GM12864 (cell line): ENCODE results near the gene DAW1.

ENCODE experiments used
- DNase-seq: peaks from one replicate; pipeline ENCODE4 v3.0.0-alpha.2; 2011; ENCODE audit warnings: low read depth
- H3K4me3 ChIP-seq: 2 replicates; pipeline ENCODE4 v1.5.1; 2011; ENCODE audit warnings: mild to moderate bottlenecking, low read depth, low read length, control low read depth
- TF ChIP-seq, protein P1 (sequence below): IDR thresholded peaks from 2 replicates; pipeline ENCODE4 v1.5.1; 2011; ENCODE audit warnings: low read depth, mild to moderate bottlenecking, moderate library complexity, low read length, control low read depth, inconsistent platforms; ENCODE audit errors: missing control alignments

Gene DAW1

DNA sequence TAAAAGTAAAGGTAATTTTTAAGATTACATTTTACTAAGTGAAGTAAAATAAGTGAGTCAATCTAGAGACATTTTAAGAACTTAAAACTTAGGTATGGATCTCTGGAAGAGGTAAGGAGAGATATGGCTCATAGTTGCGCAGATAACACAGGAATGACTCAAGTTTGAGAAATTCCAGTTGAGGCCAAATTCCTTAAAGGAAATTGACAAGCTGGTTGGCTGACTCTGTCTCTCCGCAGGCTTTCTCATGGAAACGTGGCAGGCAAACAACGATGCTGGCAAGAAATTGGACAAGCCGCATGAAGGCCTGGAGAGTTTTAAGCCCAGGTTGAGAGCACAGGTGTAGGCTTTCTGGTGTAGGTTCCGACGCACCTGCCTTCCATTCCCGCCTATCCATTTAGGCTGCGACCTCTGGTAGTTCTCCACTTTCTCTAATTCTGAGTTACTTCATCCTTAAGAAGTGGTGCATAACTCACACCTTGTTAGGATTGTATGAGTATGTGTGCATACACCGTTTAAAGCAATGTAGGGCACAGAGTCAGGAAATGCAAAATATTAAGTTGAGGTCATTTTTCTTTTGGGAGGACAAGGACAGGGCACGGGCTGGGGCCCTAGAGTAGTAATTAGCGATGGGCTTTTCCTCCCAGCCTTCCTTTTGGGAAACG, 589 bp upstream of the DAW1 start:
- TF ChIP-seq, protein P1, sequence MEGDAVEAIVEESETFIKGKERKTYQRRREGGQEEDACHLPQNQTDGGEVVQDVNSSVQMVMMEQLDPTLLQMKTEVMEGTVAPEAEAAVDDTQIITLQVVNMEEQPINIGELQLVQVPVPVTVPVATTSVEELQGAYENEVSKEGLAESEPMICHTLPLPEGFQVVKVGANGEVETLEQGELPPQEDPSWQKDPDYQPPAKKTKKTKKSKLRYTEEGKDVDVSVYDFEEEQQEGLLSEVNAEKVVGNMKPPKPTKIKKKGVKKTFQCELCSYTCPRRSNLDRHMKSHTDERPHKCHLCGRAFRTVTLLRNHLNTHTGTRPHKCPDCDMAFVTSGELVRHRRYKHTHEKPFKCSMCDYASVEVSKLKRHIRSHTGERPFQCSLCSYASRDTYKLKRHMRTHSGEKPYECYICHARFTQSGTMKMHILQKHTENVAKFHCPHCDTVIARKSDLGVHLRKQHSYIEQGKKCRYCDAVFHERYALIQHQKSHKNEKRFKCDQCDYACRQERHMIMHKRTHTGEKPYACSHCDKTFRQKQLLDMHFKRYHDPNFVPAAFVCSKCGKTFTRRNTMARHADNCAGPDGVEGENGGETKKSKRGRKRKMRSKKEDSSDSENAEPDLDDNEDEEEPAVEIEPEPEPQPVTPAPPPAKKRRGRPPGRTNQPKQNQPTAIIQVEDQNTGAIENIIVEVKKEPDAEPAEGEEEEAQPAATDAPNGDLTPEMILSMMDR, result no peak
- no peak overlapping the region for H3K4me3 ChIP-seq
- DNase-seq, result no peak

DNA sequence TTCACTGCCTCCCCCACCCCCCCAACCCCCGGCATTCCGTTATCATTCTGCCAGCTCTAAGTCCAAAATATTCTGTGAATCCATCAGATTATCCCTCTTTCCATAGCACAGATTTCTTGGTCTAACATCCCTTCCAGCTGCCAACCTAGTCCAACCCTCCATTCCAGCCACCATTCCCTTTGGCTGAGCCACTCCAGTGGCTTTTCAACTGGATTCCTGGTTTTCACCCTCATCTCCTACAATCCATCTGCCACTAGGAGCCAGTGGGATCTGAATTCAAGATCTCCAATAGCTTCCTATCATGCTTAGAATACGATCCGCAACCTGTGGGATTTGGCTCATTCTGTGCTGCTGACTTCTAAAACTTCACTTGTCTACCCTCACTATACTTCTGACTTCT, 1.2 kb downstream of the DAW1 start:
- DNase-seq, result no peak
- TF ChIP-seq, protein P1, result no peak
- no peak overlapping the region for H3K4me3 ChIP-seq

DNA sequence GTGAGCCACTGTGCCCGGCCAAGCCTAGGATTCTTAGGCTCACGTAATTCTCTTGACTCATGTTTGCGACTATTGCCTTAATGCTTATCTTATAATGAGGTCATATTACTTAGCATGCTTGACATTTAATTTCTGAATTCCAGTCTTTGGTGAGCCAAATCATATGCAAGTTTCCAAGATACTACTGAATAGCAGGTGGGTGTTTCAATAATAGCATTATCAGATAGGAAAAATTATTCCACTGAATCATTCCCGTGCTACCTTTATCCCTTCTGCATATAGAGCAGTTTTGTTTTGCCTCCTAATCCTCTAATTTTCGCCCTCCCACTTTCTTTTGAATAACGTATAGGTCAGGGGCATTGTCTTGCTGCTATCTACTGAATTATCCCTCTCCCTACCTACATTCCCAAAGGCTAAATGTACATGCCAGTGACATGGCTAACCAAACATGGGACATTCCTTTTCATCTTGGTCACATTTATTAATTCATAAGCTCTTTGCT, 4.9 kb downstream of the DAW1 start:
- TF ChIP-seq, protein P1, result no peak
- DNase-seq, result no peak

DNA sequence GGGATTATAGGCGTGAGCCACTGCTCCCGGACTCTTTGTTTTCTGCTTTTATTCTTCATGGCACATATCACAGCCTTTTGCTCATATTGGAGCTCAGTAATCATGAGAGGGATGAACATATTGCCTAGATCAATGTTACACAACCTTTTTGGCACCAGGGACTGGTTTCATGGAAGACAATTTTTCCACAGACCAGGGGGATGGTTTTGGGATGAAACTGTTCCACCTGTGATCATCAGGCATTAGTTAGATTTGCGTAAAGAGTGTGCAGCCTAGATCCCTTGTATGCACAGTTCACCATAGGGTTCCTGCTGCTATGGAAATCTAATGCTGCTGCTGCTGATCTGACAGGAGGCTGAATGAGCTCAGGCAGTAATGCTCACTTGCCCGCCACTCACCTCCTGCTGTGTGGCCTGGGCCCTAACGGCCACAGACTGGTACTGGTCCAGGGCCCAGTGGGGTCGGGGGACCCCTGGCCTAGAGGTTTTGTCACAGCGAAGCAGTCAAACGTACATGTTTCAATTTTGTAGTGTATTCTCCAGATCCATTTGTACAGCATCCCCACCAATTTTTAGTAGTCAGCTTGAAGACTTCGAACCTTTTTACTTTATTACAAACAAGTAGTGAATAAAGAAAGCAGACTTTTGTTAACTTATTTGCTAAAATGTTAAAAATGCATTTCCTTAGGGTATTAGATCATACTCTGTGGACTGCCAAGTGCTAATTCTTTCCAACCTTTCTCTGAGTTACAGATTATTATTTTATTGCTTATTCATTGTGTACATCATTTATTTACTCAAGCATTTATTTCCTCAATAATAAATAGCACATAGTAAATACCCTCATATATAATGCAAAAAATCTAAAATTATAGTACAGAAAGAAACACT, 6.2 kb downstream of the DAW1 start:
- TF ChIP-seq, protein P1, result no peak
- no peak for DNase-seq
- H3K4me3 ChIP-seq, result no peak overlapping the region

More for the DNA sequence above, 4.9 kb downstream of the DAW1 start:
- H3K4me3 ChIP-seq, result no peak overlapping the region

DNA sequence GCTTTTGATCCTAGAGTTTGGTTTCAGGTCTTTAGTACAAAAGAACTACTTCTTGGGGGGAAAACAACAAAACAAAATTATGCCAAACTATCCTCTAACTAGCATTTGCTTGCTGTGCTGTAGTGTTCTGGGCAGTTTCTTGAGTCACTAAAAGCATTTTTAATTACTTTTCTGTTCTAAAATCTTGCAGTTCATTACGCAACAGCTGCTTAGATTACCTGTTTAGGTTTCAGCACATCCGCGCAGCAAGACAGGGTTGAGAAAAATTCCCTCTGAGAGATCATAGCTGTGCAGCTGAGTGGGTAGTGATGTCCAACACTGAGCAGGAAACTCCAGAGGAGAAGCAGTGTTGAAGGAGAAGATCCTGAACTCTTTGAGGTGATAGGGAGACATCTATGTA, 9.0 kb downstream of the DAW1 start:
- no peak overlapping the region for H3K4me3 ChIP-seq
- TF ChIP-seq, protein P1, result no peak
- DNase-seq, result no peak

DNA sequence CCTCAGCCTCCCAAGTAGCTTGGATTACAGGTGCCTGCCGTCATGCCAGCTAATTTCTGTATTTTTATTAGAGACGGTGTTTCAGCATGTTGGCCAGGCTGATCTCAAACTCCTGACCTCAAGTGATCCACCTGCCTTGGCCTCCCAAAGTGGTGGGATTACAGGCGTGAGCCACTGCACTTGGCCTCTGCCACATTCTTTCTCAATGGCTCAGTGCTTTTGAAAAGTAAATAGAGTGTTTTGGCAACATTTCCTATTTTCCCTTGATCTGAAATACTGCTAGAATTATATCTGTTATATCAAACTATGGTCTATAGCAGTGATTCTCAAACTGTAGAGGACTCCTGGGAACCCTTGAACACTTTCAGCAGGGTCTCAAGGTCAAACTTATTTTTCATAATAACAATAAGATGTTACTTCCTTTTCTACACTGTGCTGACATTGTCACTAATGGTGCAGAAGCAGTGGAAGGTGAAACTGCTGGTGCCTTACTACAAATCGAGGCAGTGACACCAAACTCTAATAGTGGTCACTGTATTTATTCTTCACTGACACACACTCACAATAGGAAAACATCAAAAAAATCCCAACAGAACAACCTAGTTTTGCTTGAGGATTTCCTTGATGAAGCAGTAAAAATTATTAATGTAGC, 10.6 kb downstream of the DAW1 start:
- TF ChIP-seq, protein P1, result no peak
- H3K4me3 ChIP-seq, result no peak overlapping the region; the same call in 1 of the 2 replicates
- peak; percentile 44 for DNase-seq
